Neutrophil (primary cell): ENCODE data around the gene DNAJB1.

Experiments used
- H3K27ac ChIP-seq: fragments of 200-600 bp; sonication (generic); 2 replicates; pipeline ENCODE4 v1.5.1; 2016; ENCODE audit warnings: mild to moderate bottlenecking, moderate library complexity
- H3K27me3 ChIP-seq: fragments of 200-600 bp; sonication (generic); 2 replicates; pipeline ENCODE4 v1.6.0; 2016; ENCODE audit warnings: mild to moderate bottlenecking
- H3K36me3 ChIP-seq: fragments of 200-600 bp; sonication (generic); 2 replicates; pipeline ENCODE4 v1.5.1; 2017
- H3K4me1 ChIP-seq, 2 experiments: fragments of 200-600 bp in 1 of 2; sonication (generic) in 1 of 2; 1 replicate in 1 of 2; 2 replicates in 1 of 2; pipeline versions ENCODE4 v1.5.1 to v1.6.1; 2013 to 2016; ENCODE audit warnings: low read depth in 1 of 2, low read length in 1 of 2, mild to moderate bottlenecking in 1 of 2, moderate library complexity in 1 of 2; ENCODE audit not compliant: control insufficient read depth in 1 of 2, insufficient read depth in 1 of 2
- H3K4me3 ChIP-seq, 2 experiments: fragments of 200-600 bp in 1 of 2; sonication (generic) in 1 of 2; 1 replicate in 1 of 2; 2 replicates in 1 of 2; pipeline ENCODE4 v1.5.1; 2013 to 2016; ENCODE audit warnings: low read depth in 1 of 2, low read length in 1 of 2, mild to moderate bottlenecking in 1 of 2, moderate library complexity in 1 of 2
- H3K9me3 ChIP-seq: fragments of 200-600 bp; sonication (generic); 2 replicates; pipeline ENCODE4 v1.5.1; 2016
- CTCF ChIP-seq: fragments of 200-600 bp; sonication (generic); IDR thresholded peaks from 2 replicates; pipeline ENCODE4 v1.5.1; 2016; ENCODE audit warnings: antibody characterized with exemption

DNAJB1 gene

DNA sequence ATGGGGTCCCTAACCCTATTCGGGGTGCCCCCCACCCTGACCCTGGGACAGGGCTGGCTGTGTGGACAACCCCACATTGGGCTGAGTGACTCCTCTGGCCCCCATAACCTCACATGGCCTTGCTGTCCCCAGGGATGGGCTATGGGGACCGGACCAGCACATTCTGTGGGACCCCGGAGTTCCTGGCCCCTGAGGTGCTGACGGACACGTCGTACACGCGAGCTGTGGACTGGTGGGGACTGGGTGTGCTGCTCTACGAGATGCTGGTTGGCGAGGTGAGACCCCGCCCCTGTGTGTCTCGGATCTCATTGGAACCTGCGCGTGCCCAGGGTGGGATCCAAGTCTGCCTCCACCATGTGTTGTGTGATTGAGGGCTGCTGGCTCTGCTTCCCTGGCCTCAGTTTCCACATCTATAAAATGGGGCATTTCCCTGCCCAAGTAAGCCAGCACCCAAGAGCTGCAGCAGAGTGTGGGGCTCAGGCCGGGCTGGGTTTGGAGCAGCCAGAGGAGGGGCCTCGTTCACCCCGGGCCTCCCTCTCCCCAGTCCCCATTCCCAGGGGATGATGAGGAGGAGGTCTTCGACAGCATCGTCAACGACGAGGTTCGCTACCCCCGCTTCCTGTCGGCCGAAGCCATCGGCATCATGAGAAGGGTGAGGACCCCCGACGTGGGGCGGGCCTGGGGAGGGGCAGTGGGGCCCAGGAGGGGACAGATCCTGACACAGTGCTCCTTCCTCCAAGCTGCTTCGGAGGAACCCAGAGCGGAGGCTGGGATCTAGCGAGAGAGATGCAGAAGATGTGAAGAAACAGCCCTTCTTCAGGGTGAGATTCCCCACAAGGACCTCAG is 47.9 kb downstream of the DNAJB1 start:
- Histone ChIP-seq H3K9me3 (no peaks in the 10 kb centered on the region), H3K27ac (no peak overlapping the region), H3K4me3 (no peak overlapping the region), H3K27me3 (peaks cover 37% of the 10 kb centered on the region), H3K4me1 (peaks cover 27 to 28% of the 10 kb centered on the region in 2 experiments), H3K36me3 (peaks cover 69% of the 10 kb centered on the region)
- no peak for TF ChIP-seq CTCF

- TF ChIP-seq CTCF = no peak
- no peaks in the 10 kb centered on the region for H3K9me3 ChIP-seq
- no peak overlapping the region for H3K4me3 ChIP-seq
- H3K4me1 ChIP-seq = peaks cover 9 to 10% of the 10 kb centered on the region in 2 experiments
- H3K27me3 ChIP-seq = peaks cover 12% of the 10 kb centered on the region
- no peak overlapping the region for H3K27ac ChIP-seq
- H3K36me3 ChIP-seq = peaks cover 93% of the 10 kb centered on the region
Observed at GRCh38 chr19:14467816-14468215, 50.4 kb downstream of the DNAJB1 start.

DNA sequence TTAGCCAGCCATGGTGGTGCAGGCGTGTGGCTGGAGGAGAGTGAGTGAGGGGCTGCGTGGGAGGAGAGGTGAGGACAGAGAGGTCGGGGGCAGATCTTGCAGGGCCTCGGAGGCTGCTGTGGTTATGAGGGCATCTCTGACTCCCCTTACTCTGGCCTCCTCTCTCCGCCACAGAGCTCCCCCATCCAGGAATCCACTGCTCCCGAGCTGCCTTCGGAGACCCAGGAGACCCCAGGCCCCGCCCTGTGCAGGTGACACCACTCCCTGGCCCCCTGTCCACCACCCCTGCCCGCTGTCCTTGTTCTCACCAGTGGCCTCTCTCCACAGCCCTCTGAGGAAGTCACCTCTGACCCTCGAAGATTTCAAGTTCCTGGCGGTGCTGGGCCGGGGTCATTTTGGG is 50.8 kb downstream of the DNAJB1 start:
- Histone ChIP-seq H3K4me3 (no peak overlapping the region), H3K27me3 (peaks cover 8% of the 10 kb centered on the region), H3K4me1 (peaks cover 6 to 9% of the 10 kb centered on the region in 2 experiments), H3K36me3 (peaks cover 97% of the 10 kb centered on the region), H3K9me3 (no peaks in the 10 kb centered on the region), H3K27ac (no peak overlapping the region)
- TF ChIP-seq CTCF = no peak
